Activated T-helper 1 cell treated with anti-CD3 and anti-CD28 coated beads, Interleukin-12 subunit alpha, Interleukin-12 subunit beta, Interleukin-2, Interleukin-4 antibody, amounts not matched to agents 30 ng/mL and 10 ng/mL and 1 ng/mL, durations not matched to agents 14 hours and 24 hours and 36 hours (primary cell): ENCODE results near the gene SPECC1. TPM values are rescaled to one million over a fixed set of nuclear protein-coding genes. Genes with fewer than 3 reads are reported as not detected.
A peak's percentile ranks its signal among the peaks of the same experiment; 100 is the strongest.

Experiments used
- DNase-seq: peaks from one replicate; pipeline ENCODE4 v3.0.0; 2021; ENCODE audit warnings: low spot score
- H3K27ac Mint-ChIP-seq: one replicate; pipeline ENCODE4 v1.8.0; 2021; ENCODE audit warnings: mild to moderate bottlenecking, mixed read lengths
- H3K27me3 Mint-ChIP-seq: one replicate; pipeline ENCODE4 v1.8.0; 2022; ENCODE audit warnings: mild to moderate bottlenecking, moderate library complexity, mixed read lengths; ENCODE audit not compliant: insufficient read depth
- H3K36me3 Mint-ChIP-seq: one replicate; pipeline ENCODE4 v1.8.0; 2021; ENCODE audit warnings: low read depth, mixed read lengths
- H3K4me1 Mint-ChIP-seq: one replicate; pipeline ENCODE4 v1.8.0; 2021; ENCODE audit warnings: low read depth, mixed read lengths
- H3K4me3 Mint-ChIP-seq: one replicate; pipeline ENCODE4 v1.8.0; 2021; ENCODE audit warnings: mild to moderate bottlenecking, moderate library complexity, mixed read lengths
- H3K9me3 Mint-ChIP-seq: one replicate; pipeline ENCODE4 v1.8.0; 2021; ENCODE audit warnings: mixed read lengths
- intact Hi-C: fragments of 100-400 bp; cut with micrococcal nuclease; formaldehyde crosslinking; loops from one replicate; pipeline ENCODE4 v1.15.1; 2024
- total RNA-seq: library from RNA; stranded (reverse); gene quantifications from 2 replicates; pipeline ENCODE4 v1.2.3, GENCODE V29; 2022

SPECC1 gene
- total RNA-seq, 1 donor from 2014 or later, result 11.1 TPM

GRCh38 chr17:20266806-20267458 lies 257.8 kb downstream of the SPECC1 start:
- Mint-ChIP-seq H3K27me3 (no peaks in the 10 kb centered on the region), H3K9me3 (no peaks in the 10 kb centered on the region), H3K4me1 (peaks cover 39% of the 10 kb centered on the region), H3K27ac (no peak overlapping the region), H3K36me3 (no peaks in the 10 kb centered on the region), H3K4me3 (no peak overlapping the region)
- DNase-seq, result no peak
- intact Hi-C loops, result no loop called here

- peaks cover 39% of the 10 kb centered on the region for H3K4me1 Mint-ChIP-seq
- H3K27ac Mint-ChIP-seq, result no peak overlapping the region
- no peak for DNase-seq
- H3K9me3 Mint-ChIP-seq, result no peaks in the 10 kb centered on the region
- no peaks in the 10 kb centered on the region for H3K27me3 Mint-ChIP-seq
- no peak overlapping the region for H3K4me3 Mint-ChIP-seq
- no peaks in the 10 kb centered on the region for H3K36me3 Mint-ChIP-seq
- intact Hi-C loops, result no loop called here
Measured at GRCh38 chr17:20267459-20267842, 258.3 kb downstream of the SPECC1 start.

DNA sequence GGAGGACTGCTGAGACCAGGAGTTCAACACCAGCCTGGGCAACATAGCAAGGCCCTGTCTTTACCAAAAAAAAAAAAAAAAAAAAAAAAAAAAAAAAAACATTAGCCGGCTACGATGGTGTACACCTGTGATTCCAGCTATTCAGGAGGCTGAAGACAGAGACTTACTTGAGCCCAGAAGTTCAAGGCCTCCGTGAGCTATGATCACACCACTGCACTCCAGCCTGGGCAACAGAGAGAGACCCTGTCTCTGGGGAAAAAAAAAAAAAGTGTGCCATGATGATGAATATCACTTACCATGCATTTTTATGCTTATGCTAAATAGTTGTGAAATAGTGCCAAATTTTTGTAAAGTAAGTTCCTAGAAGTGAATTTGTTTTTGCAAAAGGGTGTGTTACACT lies 261.2 kb downstream of the SPECC1 start:
- DNase-seq, result no peak
- H3K36me3 Mint-ChIP-seq, result no peaks in the 10 kb centered on the region
- H3K4me3 Mint-ChIP-seq, result no peak overlapping the region
- H3K9me3 Mint-ChIP-seq, result no peaks in the 10 kb centered on the region
- H3K27me3 Mint-ChIP-seq, result no peaks in the 10 kb centered on the region
- no peak overlapping the region for H3K27ac Mint-ChIP-seq
- intact Hi-C loops, result loop anchor here (2.0 kb wide), 1 partner anchor 36 kb away; no protein-coding TSS in a partner anchor
- peaks cover 55% of the 10 kb centered on the region for H3K4me1 Mint-ChIP-seq

- H3K4me3 Mint-ChIP-seq, result peak overlapping the region; percentile 45
- intact Hi-C loops, result loop anchor here (2.0 kb wide), 1 partner anchor 36 kb away; no protein-coding TSS in a partner anchor
- no peaks in the 10 kb centered on the region for H3K27me3 Mint-ChIP-seq
- peaks cover 62% of the 10 kb centered on the region for H3K4me1 Mint-ChIP-seq
- H3K27ac Mint-ChIP-seq, result peak overlapping the region; percentile 74
- no peaks in the 10 kb centered on the region for H3K36me3 Mint-ChIP-seq
- no peak for DNase-seq
- H3K9me3 Mint-ChIP-seq, result no peaks in the 10 kb centered on the region
Measured at GRCh38 chr17:20271011-20271610, 262.0 kb downstream of the SPECC1 start.

DNA sequence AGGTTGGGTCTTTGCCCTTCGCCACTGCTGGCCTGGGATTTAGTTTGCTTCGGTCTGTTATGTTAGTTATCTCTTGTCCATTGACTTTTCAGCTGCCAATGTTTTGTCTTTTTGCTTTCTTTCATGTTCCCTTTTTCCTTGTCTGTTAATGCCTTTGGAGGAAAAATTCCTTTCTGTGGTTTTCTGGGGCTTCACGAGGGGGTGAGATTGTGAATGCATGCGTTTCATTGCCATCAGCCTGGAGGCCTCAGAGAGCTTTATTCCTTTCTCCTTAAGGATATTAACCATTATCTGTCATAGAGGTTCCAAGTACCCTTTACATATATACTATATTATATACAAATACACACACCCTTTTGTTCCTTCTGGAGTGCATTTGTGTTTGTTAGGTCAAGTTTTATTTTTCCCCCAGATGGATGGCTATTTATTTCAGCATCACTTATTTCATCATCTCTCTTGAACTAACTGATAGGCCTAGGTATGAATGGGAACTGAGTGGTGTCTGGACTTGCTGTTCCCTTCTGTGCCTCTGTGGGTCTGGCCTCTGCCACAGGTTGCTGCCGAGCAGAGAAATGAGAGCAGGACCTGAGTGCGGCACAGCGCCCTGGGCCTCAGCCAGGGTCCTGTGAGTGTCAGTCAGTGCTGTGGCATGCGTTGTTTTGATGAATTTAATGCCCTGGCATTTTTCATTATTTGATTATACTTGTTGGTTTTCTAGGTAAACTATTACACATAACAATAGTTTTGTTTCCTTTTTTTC lies 264.8 kb downstream of the SPECC1 start:
- no peaks in the 10 kb centered on the region for H3K36me3 Mint-ChIP-seq
- peaks cover 71% of the 10 kb centered on the region for H3K4me1 Mint-ChIP-seq
- H3K9me3 Mint-ChIP-seq, result no peaks in the 10 kb centered on the region
- DNase-seq, result no peak
- peak overlapping the region; percentile 9 for H3K4me3 Mint-ChIP-seq
- peak overlapping the region; percentile 36 for H3K27ac Mint-ChIP-seq
- H3K27me3 Mint-ChIP-seq, result no peaks in the 10 kb centered on the region
- intact Hi-C loops, result no loop called here

DNA sequence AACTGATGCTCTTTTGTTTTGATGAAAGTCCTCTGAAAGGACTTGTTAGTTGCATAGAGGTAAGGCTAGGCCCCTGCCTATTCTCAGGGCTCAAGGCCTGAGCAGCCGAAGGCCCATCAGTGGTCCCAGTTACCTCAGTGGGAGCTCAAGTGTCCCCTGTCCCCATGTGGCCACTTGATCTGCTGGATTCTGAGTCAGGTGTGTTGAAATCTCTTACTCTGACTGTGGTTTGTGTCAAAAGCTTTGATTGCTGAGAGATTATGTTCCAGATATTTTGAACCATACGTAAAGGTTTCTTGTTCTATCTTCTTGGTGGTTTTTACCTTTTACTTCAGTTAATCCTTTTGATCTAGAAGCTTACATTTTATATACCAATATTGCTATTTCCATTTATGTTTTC lies 266.5 kb downstream of the SPECC1 start:
- no peak for DNase-seq
- no peaks in the 10 kb centered on the region for H3K9me3 Mint-ChIP-seq
- H3K4me1 Mint-ChIP-seq, result peaks cover 76% of the 10 kb centered on the region
- no peaks in the 10 kb centered on the region for H3K36me3 Mint-ChIP-seq
- H3K27me3 Mint-ChIP-seq, result no peaks in the 10 kb centered on the region
- no peak overlapping the region for H3K27ac Mint-ChIP-seq
- H3K4me3 Mint-ChIP-seq, result no peak overlapping the region
- intact Hi-C loops, result loop anchor here (1.0 kb wide), 1 partner anchor 41 kb away; no protein-coding TSS in a partner anchor

DNA sequence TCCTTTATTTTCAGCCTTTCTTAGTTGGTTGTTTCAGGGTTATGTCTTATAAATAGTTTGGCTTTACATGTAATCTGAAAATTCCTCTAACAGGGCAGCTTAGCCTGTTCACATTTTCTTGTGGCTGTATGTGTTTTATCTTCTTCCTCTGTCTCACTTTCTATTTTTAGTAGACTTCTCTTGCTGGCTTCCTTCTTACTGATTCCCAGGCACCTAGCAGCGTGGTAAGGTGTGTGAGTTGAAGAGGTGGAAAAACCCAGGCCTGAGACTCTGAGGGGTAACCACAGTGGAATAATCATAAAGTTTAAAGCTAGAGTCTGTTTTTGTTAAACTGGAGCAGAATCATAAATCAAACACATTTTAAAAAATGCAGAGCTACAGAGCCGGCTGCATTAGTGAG lies 267.3 kb downstream of the SPECC1 start:
- DNase-seq, result no peak
- peak overlapping the region; percentile 41 for H3K4me3 Mint-ChIP-seq
- intact Hi-C loops, result loop anchor here (1.0 kb wide), 1 partner anchor 42 kb away; no protein-coding TSS in a partner anchor
- no peaks in the 10 kb centered on the region for H3K36me3 Mint-ChIP-seq
- peak overlapping the region; percentile 64 for H3K27ac Mint-ChIP-seq
- no peaks in the 10 kb centered on the region for H3K27me3 Mint-ChIP-seq
- H3K9me3 Mint-ChIP-seq, result no peaks in the 10 kb centered on the region
- H3K4me1 Mint-ChIP-seq, result peaks cover 73% of the 10 kb centered on the region

DNA sequence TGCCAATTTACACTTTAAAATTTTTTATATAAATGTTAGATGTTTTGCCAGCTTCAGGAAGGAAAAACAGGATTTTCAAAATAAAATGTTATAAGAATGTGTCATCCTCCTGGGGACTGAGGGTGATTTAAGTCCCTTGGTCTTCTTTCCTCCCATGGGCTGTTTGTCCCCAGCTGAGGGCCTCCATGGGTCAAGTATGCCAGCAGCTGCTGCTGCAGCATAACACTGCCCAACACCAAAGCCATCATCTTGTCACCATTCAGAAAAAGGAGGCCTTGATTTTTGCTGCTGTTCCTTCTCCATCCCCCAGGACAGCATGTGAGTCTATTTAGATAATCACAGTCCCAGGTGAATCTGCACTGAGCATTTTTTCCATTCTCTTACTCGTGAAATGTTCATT lies 269.6 kb downstream of the SPECC1 start:
- no peaks in the 10 kb centered on the region for H3K36me3 Mint-ChIP-seq
- intact Hi-C loops, result no loop called here
- DNase-seq, result no peak
- no peaks in the 10 kb centered on the region for H3K27me3 Mint-ChIP-seq
- H3K9me3 Mint-ChIP-seq, result no peaks in the 10 kb centered on the region
- H3K4me1 Mint-ChIP-seq, result peaks cover 58% of the 10 kb centered on the region
- no peak overlapping the region for H3K27ac Mint-ChIP-seq
- no peak overlapping the region for H3K4me3 Mint-ChIP-seq

- Mint-ChIP-seq H3K27ac (no peak overlapping the region), H3K4me3 (no peak overlapping the region), H3K4me1 (peaks cover 54% of the 10 kb centered on the region), H3K9me3 (no peaks in the 10 kb centered on the region), H3K36me3 (no peaks in the 10 kb centered on the region), H3K27me3 (peaks cover 3% of the 10 kb centered on the region)
- no peak for DNase-seq
- intact Hi-C loops, result loop anchor here (1.0 kb wide), 1 partner anchor 45 kb away; no protein-coding TSS in a partner anchor
Measured at GRCh38 chr17:20279631-20280030, 270.5 kb downstream of the SPECC1 start.

DNA sequence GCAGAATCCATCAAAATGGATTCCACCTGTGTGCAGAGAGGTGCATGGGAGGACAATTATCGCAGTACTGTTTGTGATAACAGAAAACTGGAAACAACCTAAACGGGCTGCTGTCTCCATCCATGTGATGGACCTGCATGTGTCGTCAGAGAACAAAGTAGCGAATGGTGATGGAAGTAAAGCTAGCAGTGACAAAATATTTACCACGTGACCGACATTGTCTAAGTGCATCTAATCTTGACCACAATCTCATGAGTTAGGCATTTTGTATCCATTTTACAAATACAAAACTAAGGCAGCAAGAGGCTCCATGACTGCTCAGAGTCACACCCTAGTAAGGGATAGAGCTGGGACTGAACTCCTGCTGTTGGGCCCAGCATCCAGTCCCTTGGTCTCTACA lies 270.9 kb downstream of the SPECC1 start:
- Mint-ChIP-seq H3K4me3 (no peak overlapping the region), H3K27ac (no peak overlapping the region), H3K27me3 (peaks cover 3% of the 10 kb centered on the region), H3K4me1 (peaks cover 52% of the 10 kb centered on the region), H3K9me3 (no peaks in the 10 kb centered on the region), H3K36me3 (no peaks in the 10 kb centered on the region)
- intact Hi-C loops, result loop anchor here (1.0 kb wide), 1 partner anchor 46 kb away; no protein-coding TSS in a partner anchor
- DNase-seq, result no peak

DNA sequence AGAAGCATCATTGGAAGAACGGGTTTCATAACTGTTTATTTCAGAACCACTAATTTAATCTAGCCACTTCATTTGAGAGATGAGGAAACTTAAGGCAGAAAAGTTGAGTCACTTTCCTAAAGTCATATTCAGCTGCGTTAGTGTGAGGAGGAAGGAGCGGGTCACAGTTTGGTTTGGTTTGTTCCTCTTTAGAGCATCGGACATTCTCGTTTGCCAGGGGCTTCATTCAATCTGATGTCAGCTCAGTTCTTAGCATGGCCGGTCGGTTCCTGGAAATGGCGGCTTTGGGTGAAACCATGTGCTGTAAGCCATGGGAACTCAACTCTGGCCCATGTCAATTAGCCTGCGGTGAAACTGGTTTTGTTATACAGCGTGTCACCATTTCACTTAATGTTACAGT lies 271.7 kb downstream of the SPECC1 start:
- Mint-ChIP-seq H3K27me3 (peaks cover 3% of the 10 kb centered on the region), H3K9me3 (no peaks in the 10 kb centered on the region), H3K4me1 (peaks cover 44% of the 10 kb centered on the region), H3K27ac (peak overlapping the region; percentile 44), H3K4me3 (no peak overlapping the region), H3K36me3 (no peaks in the 10 kb centered on the region)
- DNase-seq, result no peak
- intact Hi-C loops, result loop anchor here (1.0 kb wide), 1 partner anchor 47 kb away; no protein-coding TSS in a partner anchor

GRCh38 chr17:20281860-20282259 lies 272.7 kb downstream of the SPECC1 start:
- Mint-ChIP-seq H3K36me3 (no peaks in the 10 kb centered on the region), H3K9me3 (no peaks in the 10 kb centered on the region), H3K4me3 (no peak overlapping the region), H3K27ac (no peak overlapping the region), H3K4me1 (peaks cover 34% of the 10 kb centered on the region), H3K27me3 (peaks cover 3% of the 10 kb centered on the region)
- DNase-seq, result no peak
- intact Hi-C loops, result no loop called here
